Activated naive CD4-positive, alpha-beta T cell treated with anti-CD3 and anti-CD28 coated beads for 36 hours (primary cell): ENCODE data around the gene NCAPH2. TPM values are rescaled to one million over a fixed set of nuclear protein-coding genes. Genes with fewer than 3 reads are reported as not detected.

Experiments used
- CTCF ChIA-PET: fragments of 350-600 bp; sonication (Branson Sonifier 250); formaldehyde crosslinking; loops from one replicate; lab custom pipeline; 2021; ENCODE audit warnings: antibody characterized with exemption; lab: Charles Lee
- DNase-seq: peaks from one replicate; pipeline ENCODE4 v3.0.0-alpha.2; 2020
- H3K27ac Mint-ChIP-seq: one replicate; pipeline ENCODE4 v1.8.0; 2021; ENCODE audit warnings: mild to moderate bottlenecking, mixed read lengths
- H3K27me3 Mint-ChIP-seq: one replicate; pipeline ENCODE4 v1.8.0; 2021; ENCODE audit warnings: low read depth, mixed read lengths
- H3K36me3 Mint-ChIP-seq: one replicate; pipeline ENCODE4 v1.8.0; 2021; ENCODE audit warnings: low read depth, mixed read lengths
- H3K4me1 Mint-ChIP-seq: one replicate; pipeline ENCODE4 v1.8.0; 2021; ENCODE audit warnings: low read depth, mixed read lengths
- H3K4me3 Mint-ChIP-seq: one replicate; pipeline ENCODE4 v1.8.0; 2021; ENCODE audit warnings: mild to moderate bottlenecking, moderate library complexity, mixed read lengths
- H3K9me3 Mint-ChIP-seq: one replicate; pipeline ENCODE4 v1.8.0; 2021; ENCODE audit warnings: mixed read lengths
- intact Hi-C: fragments of 100-400 bp; cut with micrococcal nuclease; formaldehyde crosslinking; loops from one replicate; pipeline ENCODE4 v1.15.1; 2023
- total RNA-seq, 2 experiments: library from RNA; stranded (reverse); gene quantifications; one replicate each; pipeline ENCODE4 v1.2.3, GENCODE V29; 2021

NCAPH2 gene
- 100 to 1,000 TPM; 104 to 115 TPM for total RNA-seq

DNA sequence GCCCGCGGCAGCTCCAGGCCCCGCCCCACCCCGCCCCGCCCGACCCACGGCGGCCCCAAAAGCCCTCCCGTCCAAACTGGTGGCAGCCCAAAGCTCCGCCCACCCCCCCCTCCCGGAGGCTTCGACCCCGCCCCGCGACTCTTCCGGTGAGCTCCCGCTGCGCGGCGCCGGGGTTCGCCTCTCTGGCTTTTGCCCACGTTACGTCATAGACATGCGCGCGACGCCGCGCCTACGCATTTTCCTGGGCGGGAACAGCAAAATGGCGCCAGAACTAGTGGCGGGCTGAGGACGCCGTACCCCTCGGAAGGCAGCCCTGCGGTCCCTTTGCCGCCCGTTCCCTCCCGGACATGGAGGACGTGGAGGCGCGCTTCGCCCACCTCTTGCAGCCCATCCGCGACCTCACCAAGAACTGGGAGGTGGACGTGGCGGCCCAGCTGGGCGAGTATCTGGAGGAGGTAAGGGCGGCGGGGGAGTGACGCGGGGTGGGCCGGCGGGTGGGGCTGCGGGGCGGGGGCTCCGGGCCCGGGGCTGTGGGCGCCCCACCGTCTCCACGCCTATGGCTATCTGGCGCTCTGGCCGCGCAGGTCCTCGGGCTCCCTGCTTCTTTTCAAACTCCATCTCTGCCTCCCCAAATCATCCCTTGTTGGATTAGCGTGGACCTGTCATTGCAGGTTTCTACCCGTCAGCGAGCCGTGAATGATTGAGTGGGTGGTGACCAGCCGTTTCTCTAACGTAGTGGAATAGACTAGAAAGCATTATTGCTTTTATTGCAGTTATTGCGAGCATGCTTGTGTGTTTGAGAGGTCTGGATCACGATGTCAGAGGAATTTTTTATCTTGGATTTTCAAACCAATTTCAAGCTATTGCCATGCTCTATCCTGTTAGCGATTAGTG lies at the start of gene NCAPH2:
TSS of gene NCAPH2 (plus strand) at position 234 of the 894 bp plus-strand sequence. CDS start at position 348, 114 bp downstream.
- no peaks in the 10 kb centered on the region for H3K27me3 Mint-ChIP-seq
- H3K27ac Mint-ChIP-seq, result peak within 1 kb of the TSS; percentile 96
- H3K9me3 Mint-ChIP-seq, result no peaks in the 10 kb centered on the region
- peak; percentile 98 for DNase-seq
- H3K4me3 Mint-ChIP-seq, result peak within 1 kb of the TSS; percentile 96
- CTCF ChIA-PET, result interaction anchor here (1.0 to 2.8 kb wide), 6 partner anchors 10 to 267 kb away, joined by 3 to 22 read pairs (median 4); partner anchors contain the start of genes SCO2 and SYCE3
- peaks cover 30% of the 10 kb centered on the region for H3K4me1 Mint-ChIP-seq
- H3K36me3 Mint-ChIP-seq, result peaks cover 11% of the 10 kb centered on the region
- intact Hi-C loops, result loop anchor here (1.0 to 2.0 kb wide), 8 partner anchors 17 to 165 kb away; partner anchors contain the start of genes CHKB, PPP6R2, SBF1 and SCO2

DNA sequence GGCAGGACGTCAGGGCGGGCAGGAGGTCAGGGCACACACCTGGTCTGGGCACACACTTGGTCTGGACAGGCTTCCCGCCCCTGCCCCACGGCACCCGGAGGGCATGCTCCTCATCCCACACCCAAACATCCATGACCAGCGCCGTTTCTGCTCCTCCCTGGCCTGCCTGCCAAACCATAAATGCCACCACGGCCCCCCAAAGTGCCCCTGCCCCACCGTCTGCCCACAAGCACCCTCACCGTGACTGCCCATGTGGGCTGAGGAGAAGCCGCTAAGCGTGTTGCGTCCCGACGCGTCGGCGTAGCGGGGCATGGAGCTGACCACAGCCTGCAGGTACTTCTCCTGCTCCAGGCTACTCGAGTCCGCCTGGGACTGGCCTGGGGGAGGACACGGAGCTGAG lies 49.0 kb upstream of the NCAPH2 start:
- H3K36me3 Mint-ChIP-seq, result peaks cover 21% of the 10 kb centered on the region
- CTCF ChIA-PET, result interaction anchor here (1.4 to 3.6 kb wide), 2 partner anchors 11 to 38 kb away, joined by 3 to 16 read pairs; no protein-coding TSS in a partner anchor
- no peaks in the 10 kb centered on the region for H3K4me1 Mint-ChIP-seq
- no peak for DNase-seq
- intact Hi-C loops, result loop anchor here (5.0 kb wide), 1 partner anchor 38 kb away; no protein-coding TSS in a partner anchor
- no peaks in the 10 kb centered on the region for H3K9me3 Mint-ChIP-seq
- H3K27ac Mint-ChIP-seq, result peak overlapping the region; percentile 36
- no peaks in the 10 kb centered on the region for H3K27me3 Mint-ChIP-seq
- no peak overlapping the region for H3K4me3 Mint-ChIP-seq

DNA sequence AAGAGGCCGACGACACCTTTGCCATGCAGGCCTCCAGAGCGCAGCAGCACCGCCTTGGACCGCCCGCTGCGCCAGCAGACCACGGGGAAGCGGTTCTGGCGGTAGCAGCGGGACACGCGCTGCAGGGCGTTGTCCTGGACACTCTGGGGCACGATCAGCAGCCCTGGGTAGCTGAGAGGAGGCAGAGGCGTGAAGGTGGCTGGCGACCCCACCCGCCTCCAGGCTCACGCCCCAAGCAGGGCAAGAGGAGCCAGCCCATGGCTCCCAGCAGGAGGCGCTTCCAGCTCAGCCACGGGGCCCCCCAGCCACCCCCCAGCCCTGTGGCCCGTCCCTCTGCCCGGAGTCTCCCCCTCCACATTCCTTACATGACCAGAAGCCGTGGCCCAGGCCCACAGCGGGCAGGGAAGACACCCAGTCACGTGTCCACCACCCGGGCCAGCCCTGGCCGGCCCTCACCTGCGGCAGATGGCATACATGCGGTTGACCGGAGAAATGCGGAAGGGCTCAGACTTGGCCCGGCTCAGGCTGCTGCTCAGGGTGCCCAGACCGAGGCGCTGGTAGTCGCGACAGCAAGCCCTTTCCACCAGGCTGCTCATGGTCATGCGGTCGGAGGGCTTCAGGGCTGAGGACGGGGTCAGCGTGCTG lies 48.4 kb upstream of the NCAPH2 start:
- Mint-ChIP-seq H3K9me3 (no peaks in the 10 kb centered on the region), H3K4me1 (no peaks in the 10 kb centered on the region), H3K27ac (no peak overlapping the region), H3K27me3 (no peaks in the 10 kb centered on the region), H3K4me3 (no peak overlapping the region), H3K36me3 (peaks cover 24% of the 10 kb centered on the region)
- CTCF ChIA-PET, result interaction anchor here (0.9 to 1.4 kb wide), 3 partner anchors 11 to 38 kb away, joined by 3 to 5 read pairs (median 3); no protein-coding TSS in a partner anchor
- intact Hi-C loops, result loop anchor here (5.0 kb wide), 1 partner anchor 38 kb away; no protein-coding TSS in a partner anchor
- no peak for DNase-seq

DNA sequence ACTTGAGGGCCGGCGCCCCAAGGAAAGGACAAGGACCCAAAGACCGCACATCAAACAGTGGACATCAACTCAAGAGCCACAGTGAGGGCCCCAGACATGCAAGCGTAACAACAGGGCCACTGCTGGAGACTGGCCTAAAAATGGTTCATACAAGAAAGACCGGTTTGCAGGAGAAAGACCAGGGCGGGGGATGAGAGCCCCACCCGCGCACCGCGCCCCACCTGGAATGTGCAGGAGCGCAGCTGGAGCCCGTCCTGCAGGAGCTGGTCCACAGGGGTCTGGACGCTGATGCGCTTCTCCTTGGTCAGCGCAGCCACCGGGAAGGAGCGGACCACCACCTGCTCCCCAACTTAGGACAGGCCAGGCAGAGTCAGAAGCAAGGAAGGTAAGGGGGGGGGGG lies 47.1 kb upstream of the NCAPH2 start:
- no peak for DNase-seq
- H3K4me1 Mint-ChIP-seq, result no peaks in the 10 kb centered on the region
- H3K9me3 Mint-ChIP-seq, result no peaks in the 10 kb centered on the region
- peaks cover 23% of the 10 kb centered on the region for H3K36me3 Mint-ChIP-seq
- H3K27me3 Mint-ChIP-seq, result no peaks in the 10 kb centered on the region
- H3K27ac Mint-ChIP-seq, result no peak overlapping the region
- CTCF ChIA-PET, result interaction anchor here (1.3 kb wide), 1 partner anchor 37 kb away, joined by 5 read pairs; no protein-coding TSS in a partner anchor
- intact Hi-C loops, result no loop called here
- H3K4me3 Mint-ChIP-seq, result no peak overlapping the region

DNA sequence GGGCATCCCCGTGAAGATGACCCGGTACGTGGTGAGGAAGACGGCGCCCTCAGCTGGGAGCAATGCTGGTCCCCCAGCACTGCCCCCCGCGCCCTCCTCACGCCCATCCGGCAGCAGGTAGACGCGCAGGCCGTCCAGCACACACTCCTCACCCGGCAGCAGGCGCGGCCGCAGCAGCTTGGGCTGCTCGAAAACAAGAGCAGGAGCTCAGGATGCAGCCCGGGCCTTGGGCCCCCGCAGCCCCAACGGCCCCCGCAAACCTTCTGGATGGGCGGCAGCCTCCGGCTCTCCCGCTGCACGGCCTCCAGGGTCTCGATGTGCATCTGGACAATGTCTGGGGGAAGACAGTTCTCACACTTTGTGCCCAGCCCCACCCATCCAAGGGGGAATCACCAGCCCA lies 46.5 kb upstream of the NCAPH2 start:
- no peak for DNase-seq
- no peaks in the 10 kb centered on the region for H3K4me1 Mint-ChIP-seq
- no peaks in the 10 kb centered on the region for H3K9me3 Mint-ChIP-seq
- CTCF ChIA-PET, result interaction anchor here (1.0 to 1.8 kb wide), 2 partner anchors 11 to 13 kb away, joined by 3 to 5 read pairs; no protein-coding TSS in a partner anchor
- intact Hi-C loops, result no loop called here
- no peak overlapping the region for H3K27ac Mint-ChIP-seq
- H3K27me3 Mint-ChIP-seq, result no peaks in the 10 kb centered on the region
- no peak overlapping the region for H3K4me3 Mint-ChIP-seq
- peaks cover 23% of the 10 kb centered on the region for H3K36me3 Mint-ChIP-seq

DNA sequence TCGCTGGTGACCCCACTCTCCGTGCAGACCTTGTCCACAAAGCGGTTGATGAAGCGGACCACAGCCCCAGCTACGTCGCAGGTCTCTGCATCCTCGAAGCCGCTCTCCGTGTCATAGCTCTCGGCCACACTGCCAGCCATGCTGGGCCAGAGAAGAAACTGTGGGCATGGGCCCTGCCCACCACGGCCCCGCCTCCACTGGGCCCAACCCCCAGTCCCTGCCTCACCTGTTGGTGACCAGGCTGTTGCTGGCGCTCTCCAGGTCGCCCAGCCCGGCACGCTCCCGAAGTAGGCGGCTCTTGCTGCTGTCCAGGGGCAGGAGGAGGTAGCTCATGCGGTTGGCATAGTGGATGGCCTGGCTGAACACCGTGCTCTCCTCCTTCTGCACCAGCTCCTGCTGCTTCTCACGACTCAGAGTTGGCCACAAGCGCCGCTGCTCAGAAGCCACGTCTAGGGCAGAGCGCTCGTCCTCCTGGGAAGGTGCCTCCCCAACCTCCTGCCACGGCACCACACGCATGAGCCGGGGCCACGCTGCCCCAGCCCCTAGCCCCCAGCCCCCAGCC lies 46.0 kb upstream of the NCAPH2 start:
- H3K4me1 Mint-ChIP-seq, result no peaks in the 10 kb centered on the region
- CTCF ChIA-PET, result interaction anchor here (1.0 to 1.8 kb wide), 2 partner anchors 11 to 14 kb away, joined by 3 to 5 read pairs; no protein-coding TSS in a partner anchor
- H3K27me3 Mint-ChIP-seq, result no peaks in the 10 kb centered on the region
- H3K36me3 Mint-ChIP-seq, result peaks cover 24% of the 10 kb centered on the region
- intact Hi-C loops, result no loop called here
- H3K27ac Mint-ChIP-seq, result no peak overlapping the region
- H3K4me3 Mint-ChIP-seq, result no peak overlapping the region
- no peak for DNase-seq
- no peaks in the 10 kb centered on the region for H3K9me3 Mint-ChIP-seq

DNA sequence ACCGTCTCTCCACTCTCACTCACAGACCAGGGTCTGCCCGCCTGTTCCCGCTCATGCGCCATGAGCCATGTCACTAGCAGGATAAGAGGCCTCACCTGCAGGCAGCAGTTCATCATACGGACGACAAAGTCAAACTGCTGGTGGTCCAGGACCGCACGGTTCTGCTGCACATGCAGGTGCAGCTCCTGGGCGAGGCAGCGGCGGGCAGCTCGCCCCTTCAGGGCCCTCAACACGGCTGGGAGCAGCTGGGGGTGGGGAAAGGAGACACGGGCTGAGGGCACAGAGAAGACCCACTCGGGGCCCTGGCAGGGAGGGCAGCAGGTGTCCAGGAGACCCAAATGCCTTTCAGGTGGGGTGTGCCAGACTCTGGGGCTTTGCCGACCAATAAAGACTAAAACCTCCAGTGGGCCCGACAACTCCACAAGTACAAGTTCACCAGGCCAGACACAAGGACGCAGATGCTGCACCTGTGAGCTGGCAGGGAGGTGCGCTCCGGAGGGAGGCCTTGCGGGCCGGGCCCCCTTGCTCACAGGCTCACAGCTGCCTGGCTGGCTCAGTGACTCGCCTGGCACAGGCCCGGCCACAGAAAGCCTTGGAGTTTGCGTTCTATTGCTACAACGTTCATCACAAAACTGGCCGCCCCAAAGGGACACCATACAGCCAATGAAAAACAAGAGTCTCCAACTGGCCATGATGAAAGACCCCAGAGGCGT lies 44.7 kb upstream of the NCAPH2 start:
- DNase-seq, result no peak
- CTCF ChIA-PET, result interaction anchor here (0.9 to 1.8 kb wide), 2 partner anchors 9 to 34 kb away, joined by 3 to 5 read pairs; no protein-coding TSS in a partner anchor
- Mint-ChIP-seq H3K36me3 (peaks cover 23% of the 10 kb centered on the region), H3K4me1 (peaks cover 1% of the 10 kb centered on the region), H3K4me3 (no peak overlapping the region), H3K9me3 (no peaks in the 10 kb centered on the region), H3K27me3 (no peaks in the 10 kb centered on the region), H3K27ac (no peak overlapping the region)
- intact Hi-C loops, result no loop called here

DNA sequence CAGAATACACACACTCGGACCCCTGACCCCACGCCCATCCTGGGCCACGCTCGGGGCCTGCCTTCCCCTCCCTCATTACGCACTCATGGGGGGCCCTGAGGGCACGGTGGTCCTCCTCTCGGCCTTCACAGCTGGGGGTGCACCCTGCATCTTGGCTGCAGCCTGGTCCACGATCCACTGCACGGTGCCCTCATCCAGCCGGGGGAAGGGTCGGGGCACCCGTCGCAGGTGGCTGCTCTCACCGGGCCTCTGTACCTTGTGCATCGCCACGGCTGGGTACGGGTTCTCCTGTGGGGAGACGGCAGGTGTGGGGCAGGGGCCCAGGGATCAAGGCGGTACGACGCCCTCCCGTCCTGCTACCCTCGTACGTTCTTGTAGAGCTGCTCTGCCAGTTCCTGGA lies 43.6 kb upstream of the NCAPH2 start:
- no peak overlapping the region for H3K4me3 Mint-ChIP-seq
- no peak overlapping the region for H3K27ac Mint-ChIP-seq
- no peaks in the 10 kb centered on the region for H3K9me3 Mint-ChIP-seq
- no peaks in the 10 kb centered on the region for H3K27me3 Mint-ChIP-seq
- no peak for DNase-seq
- CTCF ChIA-PET, result interaction anchor here (1.0 kb wide), 1 partner anchor 34 kb away, joined by 4 read pairs; no protein-coding TSS in a partner anchor
- H3K36me3 Mint-ChIP-seq, result peaks cover 19% of the 10 kb centered on the region
- intact Hi-C loops, result no loop called here
- peaks cover 11% of the 10 kb centered on the region for H3K4me1 Mint-ChIP-seq

DNA sequence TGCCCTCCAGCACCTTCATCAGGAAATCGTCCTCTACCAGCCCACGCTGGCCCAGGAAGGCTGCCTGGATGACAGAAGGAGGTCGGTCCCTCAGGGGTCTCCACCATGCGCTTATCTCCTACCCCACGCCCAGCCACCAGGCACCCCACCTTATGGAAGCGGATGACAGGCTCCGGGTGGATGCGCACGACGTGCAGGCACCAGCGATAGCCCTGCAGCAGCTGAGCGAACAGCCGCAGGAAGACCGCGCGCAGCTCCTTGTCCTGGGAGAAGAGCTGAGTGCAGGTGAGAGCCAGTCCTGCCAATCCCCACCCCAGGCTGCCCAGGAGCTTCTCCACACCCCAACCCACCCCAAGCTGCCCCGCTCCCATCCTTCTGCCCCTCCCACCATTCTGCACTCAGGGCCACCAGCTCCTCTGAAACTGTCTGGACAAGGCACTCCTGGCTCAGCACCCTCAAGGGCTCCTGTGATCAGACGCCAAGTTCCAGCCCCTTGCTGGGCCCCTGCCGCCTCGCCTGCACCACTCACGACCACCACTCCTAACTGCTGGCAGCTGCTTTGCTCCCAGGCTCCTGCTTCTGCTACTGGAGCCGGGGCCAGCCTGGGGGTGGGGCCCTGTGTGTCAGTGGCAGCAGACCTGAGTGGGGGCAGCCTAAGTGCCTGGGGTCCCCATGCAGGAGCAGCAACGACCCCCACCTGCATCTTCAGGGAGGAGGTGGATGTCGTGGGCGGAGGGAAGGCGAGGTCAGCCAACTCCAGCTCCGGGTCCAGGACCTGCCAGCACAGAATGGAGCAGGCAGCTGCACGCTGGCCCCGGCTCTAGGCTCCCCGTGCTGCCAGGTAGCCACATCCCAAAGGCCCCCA lies 42.7 kb upstream of the NCAPH2 start:
- Mint-ChIP-seq H3K4me3 (no peak overlapping the region), H3K27ac (no peak overlapping the region), H3K27me3 (no peaks in the 10 kb centered on the region), H3K9me3 (no peaks in the 10 kb centered on the region), H3K36me3 (peaks cover 18% of the 10 kb centered on the region), H3K4me1 (peaks cover 19% of the 10 kb centered on the region)
- CTCF ChIA-PET, result interaction anchor here (1.0 to 1.1 kb wide), 2 partner anchors 33 to 213 kb away, joined by 4 to 5 read pairs; no protein-coding TSS in a partner anchor
- DNase-seq, result no peak
- intact Hi-C loops, result no loop called here

DNA sequence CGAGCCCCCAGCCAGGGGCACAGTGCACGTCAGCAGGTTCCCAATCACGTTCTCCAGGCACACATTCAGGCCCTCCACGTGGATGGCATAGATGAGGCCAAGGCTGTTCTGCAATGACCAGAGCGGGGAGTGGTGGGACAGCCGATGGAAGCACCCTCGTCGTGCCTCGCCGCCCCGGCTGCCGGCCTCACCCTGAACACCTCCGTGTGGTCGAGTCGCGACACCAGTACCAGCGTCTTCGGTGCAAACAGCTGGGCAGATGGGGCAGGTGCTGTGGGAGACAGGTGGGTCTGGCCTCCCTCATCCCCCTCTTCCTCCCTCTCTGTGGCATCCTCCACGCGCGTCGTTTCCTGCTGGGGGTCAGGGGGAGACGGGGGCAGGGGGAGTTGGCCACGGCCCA lies 40.7 kb upstream of the NCAPH2 start:
- DNase-seq, result no peak
- H3K9me3 Mint-ChIP-seq, result no peaks in the 10 kb centered on the region
- H3K4me3 Mint-ChIP-seq, result no peak overlapping the region
- intact Hi-C loops, result no loop called here
- H3K4me1 Mint-ChIP-seq, result peaks cover 40% of the 10 kb centered on the region
- CTCF ChIA-PET, result interaction anchor here (1.3 kb wide), 1 partner anchor 30 kb away, joined by 3 read pairs; no protein-coding TSS in a partner anchor
- no peaks in the 10 kb centered on the region for H3K27me3 Mint-ChIP-seq
- peaks cover 11% of the 10 kb centered on the region for H3K36me3 Mint-ChIP-seq
- no peak overlapping the region for H3K27ac Mint-ChIP-seq
